ENCODE results near the gene SKP2. TPM values are rescaled to one million over a fixed set of nuclear protein-coding genes. Genes with fewer than 3 reads are reported as not detected.

SKP2 gene
- total RNA-seq, 4 donors from 2014 or later: 2.8 to 6.7 (median 3.1) TPM

DNA sequence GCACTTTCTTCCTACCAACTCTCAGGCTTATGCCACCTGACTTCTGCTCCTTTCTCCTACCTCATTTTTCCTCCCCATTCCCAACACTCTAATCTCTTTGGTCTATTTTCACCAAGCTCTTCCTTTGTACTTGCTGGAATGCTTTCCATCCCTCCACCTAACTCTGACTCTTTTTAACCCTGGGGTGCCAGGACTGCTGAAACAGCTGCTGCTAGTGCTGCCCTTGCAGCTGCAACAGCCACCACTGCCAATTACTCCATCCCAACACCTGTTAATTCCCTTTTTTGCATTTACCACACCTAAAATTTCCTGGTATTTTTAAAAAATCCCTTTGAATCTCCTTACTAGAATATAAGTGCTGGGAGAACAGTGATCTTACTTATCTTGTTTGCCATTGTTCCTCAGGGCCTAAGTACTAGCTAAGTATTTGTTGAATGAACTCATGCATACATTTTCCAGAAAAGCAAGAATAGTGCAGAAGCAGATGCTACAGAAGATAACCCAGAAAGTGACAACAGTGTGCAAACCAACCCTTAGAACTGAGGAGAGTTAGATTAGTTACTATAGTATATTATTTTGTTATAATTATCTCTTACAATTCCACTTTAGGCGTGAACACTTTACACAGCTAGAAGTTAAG lies 78.4 kb downstream of the SKP2 start:
- Histone ChIP-seq H3K27ac (no peak overlapping the region), H3K4me3 (no peak overlapping the region), H3K9me3 (no peaks in the 10 kb centered on the region), H3K36me3 (peaks cover 0 to 9% of the 10 kb centered on the region in 2 donors), H3K4me1 (peaks cover 5 to 16% of the 10 kb centered on the region in 2 donors), H3K27me3 (no peaks in the 10 kb centered on the region)
- ATAC-seq (no peak), DNase-seq (no peak)
- intact Hi-C loops (cut with DNase I; ENCODE audit: low total_unique reads): no loop called here
- in situ Hi-C loops (cut with MboI; ENCODE audit: low sequenced_read_pairs in 4 of 4): loop anchor here in 1 of 4 donors (25.0 kb wide), 1 partner anchor 657 kb away; the partner anchor contains the start of gene NIPBL
- TF ChIP-seq CTCF (IDR thresholded peaks at IDR 0.05 in 4 of 5, conservative IDR thresholded peaks at IDR 0.05 in 1 of 5) (no peak), POLR2A (IDR thresholded peaks at IDR 0.05) (no peak)

DNA sequence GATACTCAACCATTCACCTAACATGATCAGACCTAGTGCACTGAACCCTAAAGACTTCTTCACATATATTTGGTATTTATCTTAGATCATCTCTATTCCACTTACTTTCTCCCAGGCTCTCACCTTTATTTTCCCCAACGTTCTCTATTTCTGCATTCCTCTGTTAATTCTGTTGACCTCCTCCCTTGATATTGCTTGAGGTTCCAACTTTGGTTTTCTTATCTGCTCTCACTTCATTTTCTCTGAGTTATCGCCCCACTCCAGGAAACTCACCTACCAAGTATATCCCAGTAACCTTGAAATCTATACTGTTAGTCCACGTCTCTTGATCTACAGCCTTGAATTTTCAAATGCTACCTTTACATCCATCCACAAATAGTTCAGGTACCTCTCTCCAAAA lies 80.6 kb downstream of the SKP2 start:
- H3K4me1 ChIP-seq: peaks cover 13 to 35% of the 10 kb centered on the region in 2 donors
- intact Hi-C loops (cut with DNase I; ENCODE audit: low total_unique reads): no loop called here

More for the DNA sequence above, 80.6 kb downstream of the SKP2 start:
- Histone ChIP-seq H3K27ac (no peak overlapping the region), H3K4me3 (no peak overlapping the region), H3K27me3 (no peaks in the 10 kb centered on the region), H3K9me3 (no peaks in the 10 kb centered on the region), H3K36me3 (no peaks in the 10 kb centered on the region)
- TF ChIP-seq CTCF (IDR thresholded peaks at IDR 0.05 in 4 of 5, conservative IDR thresholded peaks at IDR 0.05 in 1 of 5) (no peak), POLR2A (IDR thresholded peaks at IDR 0.05) (no peak)
- DNase-seq (no peak), ATAC-seq (no peak)
- in situ Hi-C loops (cut with MboI; ENCODE audit: low sequenced_read_pairs in 4 of 4): loop anchor here in 1 of 4 donors (25.0 kb wide), 1 partner anchor 655 kb away; the partner anchor contains the start of gene NIPBL

MicroRNAs encoded within 50 kb of the gene (microRNA counts, 767-probe panel; counts per million panel counts)
- microRNA hsa-miR-580: 356 to 448 counts per million in 2 donors

Small RNA genes within 50 kb of the gene (microRNA-seq; reads per million reads assigned to microRNA genes)
- gene MIR580 (ENCODE audit: borderline replicate concordance in 2 of 2): 1.2 to 3.4 reads per million in 2 donors

Other genes with a start within 250 kb of the SKP2 start
- gene CAPSL, start 213.5 kb upstream of the SKP2 start, total RNA-seq: not detected
- 1 to 10 TPM in 2 of 4 donors, under 1 TPM in 2; 0.42 to 4.6 (median 2.1) TPM for gene UGT3A1, start 160.7 kb upstream of the SKP2 start, total RNA-seq
- not detected for gene UGT3A2, start 85.2 kb upstream of the SKP2 start, total RNA-seq
- gene LMBRD2, start 224 bp upstream of the SKP2 start, total RNA-seq: 10 to 100 TPM; 12.2 to 29.0 (median 21.3) TPM
- gene NADK2, start 89.8 kb downstream of the SKP2 start, total RNA-seq: 10 to 100 TPM; 23.6 to 34.4 (median 27.8) TPM
- gene RANBP3L, start 149.8 kb downstream of the SKP2 start, total RNA-seq: 1 to 10 TPM in 2 of 4 donors, under 1 TPM in 2; 0.82 to 2.5 (median 1.2) TPM

All from gastrocnemius medialis (tissue), 4 donors.